Mucosa of gallbladder (tissue), 1 donor: ENCODE measurements around the gene TOP3B. TPM values are rescaled to one million over a fixed set of nuclear protein-coding genes. Genes with fewer than 3 reads are reported as not detected.

Experiments
- DNase-seq: peaks from one replicate; pipeline ENCODE4 v3.0.0-alpha.2; 2020; ENCODE audit warnings: low spot score
- total RNA-seq: library from RNA; stranded (reverse); gene quantifications from one replicate; pipeline ENCODE4 v1.2.1, GENCODE V29; 2021
- donor health status: DM: no; HTN: no; CAD: no.

TOP3B gene
- total RNA-seq, 1 donor from 2014 or later, result 33.1 TPM

DNA sequence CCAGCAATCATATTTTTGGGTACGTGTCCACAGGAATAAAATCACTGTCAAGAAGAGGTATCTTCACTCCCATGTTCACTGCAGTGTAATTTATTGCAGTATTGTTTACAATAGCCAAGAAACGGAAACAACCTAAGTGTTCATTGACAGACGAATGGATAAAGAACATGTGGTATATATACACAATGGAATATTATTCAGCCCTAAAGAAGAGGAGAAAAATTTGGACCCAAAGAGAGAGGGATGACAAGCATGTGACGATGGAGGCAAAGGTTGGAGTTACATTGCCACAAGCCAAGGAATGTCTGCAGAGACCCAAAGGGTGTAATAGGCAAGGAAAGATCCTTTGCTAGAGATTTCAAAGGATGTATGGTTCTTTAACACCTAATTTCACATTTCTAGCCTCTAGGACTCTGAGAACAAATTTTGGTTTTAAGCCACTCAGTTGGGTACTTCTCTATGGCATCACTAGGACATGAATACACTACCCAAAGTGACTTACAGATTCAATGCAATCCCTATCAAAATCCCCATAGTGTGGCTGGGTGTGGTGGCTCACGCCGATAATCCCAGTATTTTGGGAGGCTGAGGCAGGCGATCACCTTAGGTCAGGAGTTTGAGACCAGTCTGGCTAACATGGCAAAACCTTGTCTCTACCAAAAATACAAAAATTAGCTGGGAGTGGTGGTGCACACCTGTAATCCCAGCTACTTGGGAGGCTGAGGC lies 31.1 kb upstream of the TOP3B start:
- no peak for DNase-seq

DNA sequence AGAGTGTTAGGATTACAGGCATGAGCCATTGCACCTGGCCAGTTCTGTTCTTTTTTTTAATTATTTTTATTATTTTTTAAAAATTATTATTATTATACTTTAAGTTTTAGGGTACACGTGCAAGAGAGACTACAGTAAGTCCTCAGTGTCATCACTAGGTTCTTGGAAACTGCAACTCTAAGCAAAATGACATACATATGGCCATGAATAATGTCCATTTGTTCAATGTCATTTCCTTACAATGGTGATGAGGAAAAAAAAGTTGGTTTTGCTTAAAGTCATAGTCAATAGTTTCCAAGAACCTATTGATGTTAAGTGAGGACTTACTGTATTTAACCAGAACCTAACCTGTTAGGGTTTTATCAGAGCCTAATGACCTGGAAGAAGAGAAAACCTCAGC lies 29.4 kb upstream of the TOP3B start:
- DNase-seq, result no peak

GRCh38 chr22:22010358-22010757 lies 27.8 kb upstream of the TOP3B start:
- no peak for DNase-seq

DNA sequence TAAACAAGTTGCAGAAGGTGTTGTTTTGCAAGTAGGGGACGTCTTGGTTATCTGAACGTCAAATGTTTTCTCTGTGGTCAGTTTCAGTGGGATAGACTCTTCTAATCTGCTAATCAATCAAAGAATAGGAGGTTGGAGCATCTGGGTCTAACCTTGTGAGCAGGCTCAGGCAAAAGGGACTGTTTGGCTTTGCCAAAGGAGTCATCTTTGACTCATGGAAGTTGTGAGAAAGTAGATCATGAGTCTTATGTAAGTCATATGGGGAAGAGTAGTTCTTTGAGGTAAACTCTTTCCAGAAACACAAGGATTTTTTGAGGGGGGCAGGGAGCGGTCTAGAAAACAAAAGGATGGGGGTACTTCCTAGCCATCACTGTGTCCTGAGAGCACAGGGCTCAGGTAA lies 27.1 kb upstream of the TOP3B start:
- DNase-seq, result no peak

DNA sequence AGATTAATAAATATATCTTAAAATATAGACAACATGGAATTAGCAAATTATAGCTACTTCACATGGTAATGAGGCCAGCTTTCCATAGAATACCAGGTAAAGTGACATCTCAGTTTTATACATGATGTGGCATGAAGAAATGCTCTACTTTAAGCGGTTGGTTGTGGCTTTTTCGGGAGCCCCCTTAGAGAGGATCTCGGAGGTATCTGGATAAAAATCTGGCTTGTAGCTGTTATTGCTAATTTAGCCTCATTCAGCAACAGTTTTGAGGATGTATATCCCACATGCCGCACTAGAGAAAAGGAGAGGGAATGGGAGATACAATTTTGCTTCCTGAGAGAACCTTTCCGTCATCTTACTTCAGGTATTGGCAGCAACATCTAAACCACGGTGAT lies 24.0 kb upstream of the TOP3B start:
- DNase-seq, result no peak

- DNase-seq, result no peak
Observed at GRCh38 chr22:22005945-22006595, 23.5 kb upstream of the TOP3B start.

DNA sequence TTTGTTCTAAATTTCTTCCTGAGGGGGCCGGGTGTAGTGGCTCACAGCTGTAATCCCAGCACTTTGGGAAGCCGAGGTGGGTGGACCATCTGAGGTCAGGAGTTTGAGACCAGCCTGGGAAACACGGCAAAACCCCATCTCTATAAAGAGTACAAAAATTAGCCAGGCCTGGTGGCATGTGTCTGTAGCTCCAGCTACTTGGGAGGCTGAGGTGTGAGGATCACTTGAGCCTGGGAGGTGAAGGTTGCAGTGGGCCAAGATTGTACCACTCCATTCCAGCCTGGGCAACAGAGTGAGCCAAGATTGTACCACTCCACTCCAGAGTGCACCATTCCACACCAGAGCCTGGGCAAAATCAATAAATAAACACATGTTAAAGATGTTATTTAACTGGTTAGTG lies 20.6 kb upstream of the TOP3B start:
- no peak for DNase-seq

DNA sequence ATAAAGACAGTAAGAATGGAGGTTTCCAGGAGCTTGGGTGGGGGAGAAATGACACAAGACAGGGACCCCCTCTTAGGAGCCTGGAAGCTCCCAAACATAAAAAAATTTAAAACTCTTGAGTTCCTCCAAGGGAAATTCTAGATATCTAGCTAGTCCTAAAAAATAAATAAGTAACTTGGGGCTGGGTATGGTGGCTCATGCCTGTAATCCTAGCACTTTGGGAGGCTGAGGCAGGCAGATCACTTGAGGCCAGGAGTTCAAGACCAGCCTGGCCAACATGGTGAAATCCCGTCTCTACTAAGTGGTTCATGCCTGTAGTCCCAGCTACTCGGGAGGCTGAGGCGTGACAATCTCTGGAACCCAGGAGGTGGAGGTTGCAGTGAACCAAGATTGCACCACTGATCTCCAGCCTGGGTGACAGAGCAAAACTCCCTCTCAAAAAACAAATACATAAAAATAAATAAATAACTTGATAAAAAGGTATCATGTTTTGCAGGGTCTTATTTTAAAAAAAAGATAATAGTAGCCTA lies 20.0 kb upstream of the TOP3B start:
- no peak for DNase-seq

DNA sequence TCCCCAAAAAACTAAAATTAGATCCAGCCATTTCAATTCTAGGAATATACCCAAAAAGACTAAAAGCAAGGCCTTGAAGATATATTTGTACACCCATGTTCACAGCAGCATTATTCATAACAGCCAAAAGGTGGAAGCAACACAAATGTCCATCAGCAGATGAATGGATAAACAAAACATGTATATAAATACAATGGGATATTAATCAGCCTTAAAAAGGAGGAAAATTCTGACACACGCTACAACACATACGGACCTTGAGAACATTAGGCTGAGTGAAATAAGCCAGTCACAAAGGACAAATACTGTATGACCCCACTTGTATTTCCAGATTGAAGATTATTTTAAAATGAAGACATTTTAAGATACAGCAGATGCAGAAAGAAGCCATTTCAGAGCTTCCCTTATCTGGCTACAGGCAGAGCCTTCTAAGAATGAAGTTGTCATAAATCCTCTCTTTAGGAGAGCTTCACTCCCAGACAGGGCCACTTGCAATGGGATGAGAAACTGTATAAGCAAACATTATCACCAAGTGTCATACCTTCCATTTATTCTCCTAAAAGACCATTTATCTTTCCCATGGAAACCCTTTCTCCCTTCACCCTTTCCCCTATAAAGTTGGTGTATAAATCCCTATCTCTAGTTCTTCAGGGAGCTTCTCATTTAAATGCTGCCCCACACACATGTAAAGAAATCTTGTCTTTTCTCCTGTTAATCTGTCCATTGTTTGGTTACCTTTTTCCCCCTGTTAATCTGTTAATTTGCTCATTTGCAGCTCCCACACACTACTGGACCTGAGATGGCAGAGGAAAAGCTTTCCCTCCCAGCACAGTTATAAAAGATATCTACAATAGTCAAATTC lies 19.3 kb upstream of the TOP3B start:
- DNase-seq, result no peak

GRCh38 chr22:21998595-21999247 lies 16.1 kb upstream of the TOP3B start:
- DNase-seq, result no peak

DNA sequence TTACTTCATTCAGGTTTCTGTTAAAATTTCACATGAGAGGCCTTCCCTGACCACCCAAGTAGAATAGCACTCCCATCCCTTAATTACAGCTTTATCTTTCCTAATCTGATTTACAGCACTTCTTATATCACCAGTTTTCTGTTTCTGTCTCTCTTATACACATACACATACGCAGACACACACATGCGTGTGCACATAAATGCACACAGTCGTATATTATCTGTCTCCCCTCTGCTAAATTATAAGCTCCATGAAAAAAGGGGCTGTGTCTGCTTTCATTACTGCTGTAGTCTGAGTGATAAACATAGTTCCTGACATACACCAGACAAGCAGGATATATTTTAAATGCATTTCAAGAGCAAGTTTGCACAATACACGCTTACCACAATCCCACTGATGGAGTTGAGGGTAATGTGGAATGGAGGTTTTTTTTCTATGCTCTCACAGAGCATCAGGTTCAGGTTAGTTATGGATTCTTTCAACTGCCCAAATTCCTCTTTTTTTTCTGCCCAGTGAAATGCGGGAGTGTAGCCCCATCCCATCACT lies 13.7 kb upstream of the TOP3B start:
- DNase-seq, result no peak

DNA sequence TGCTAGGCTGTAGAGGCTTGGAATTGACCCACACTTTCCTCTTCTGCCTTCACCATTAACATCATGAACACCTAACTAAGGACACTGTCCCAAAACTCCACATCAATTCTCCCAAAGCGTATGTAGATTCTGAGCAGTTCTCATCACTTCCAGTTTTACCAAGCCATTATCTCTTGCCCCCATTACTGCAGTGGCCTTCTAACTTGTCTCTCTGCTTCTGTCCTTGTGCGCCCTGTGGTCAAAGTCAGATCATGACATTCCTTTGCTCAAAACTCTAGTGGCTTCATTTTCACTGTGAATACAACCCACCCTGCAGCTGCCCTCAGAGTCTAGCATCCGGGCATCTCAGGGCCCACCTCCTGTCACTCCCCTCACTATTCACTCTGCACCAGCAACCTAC lies 13.1 kb upstream of the TOP3B start:
- no peak for DNase-seq

DNA sequence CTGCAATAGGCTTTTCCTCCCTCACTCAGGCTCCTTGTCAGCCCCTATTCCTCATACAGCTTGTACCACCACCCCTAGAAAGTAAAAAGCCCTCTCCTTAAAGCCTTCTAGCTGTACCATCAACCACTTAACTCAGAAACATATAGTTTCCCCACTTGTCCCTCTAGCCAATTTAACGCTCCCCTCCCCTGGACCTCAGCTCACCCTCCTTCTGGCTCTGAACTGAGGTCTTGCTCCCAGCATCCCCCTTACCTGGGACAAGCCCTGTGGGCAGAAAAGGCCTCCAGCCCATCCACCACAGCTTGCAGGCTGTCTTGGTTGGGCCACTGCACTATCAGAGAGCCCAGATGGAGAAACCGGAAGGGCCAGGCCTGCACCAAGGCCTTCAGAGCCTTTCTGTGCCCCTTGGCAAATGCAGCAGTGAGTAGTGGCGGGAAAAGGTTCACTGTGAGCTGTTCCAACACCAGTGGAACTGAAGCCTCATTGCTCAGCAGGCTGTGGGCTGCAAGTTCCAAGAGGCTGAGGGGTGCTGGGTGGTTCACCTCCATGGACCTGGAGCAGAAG lies 12.4 kb upstream of the TOP3B start:
- no peak for DNase-seq

DNA sequence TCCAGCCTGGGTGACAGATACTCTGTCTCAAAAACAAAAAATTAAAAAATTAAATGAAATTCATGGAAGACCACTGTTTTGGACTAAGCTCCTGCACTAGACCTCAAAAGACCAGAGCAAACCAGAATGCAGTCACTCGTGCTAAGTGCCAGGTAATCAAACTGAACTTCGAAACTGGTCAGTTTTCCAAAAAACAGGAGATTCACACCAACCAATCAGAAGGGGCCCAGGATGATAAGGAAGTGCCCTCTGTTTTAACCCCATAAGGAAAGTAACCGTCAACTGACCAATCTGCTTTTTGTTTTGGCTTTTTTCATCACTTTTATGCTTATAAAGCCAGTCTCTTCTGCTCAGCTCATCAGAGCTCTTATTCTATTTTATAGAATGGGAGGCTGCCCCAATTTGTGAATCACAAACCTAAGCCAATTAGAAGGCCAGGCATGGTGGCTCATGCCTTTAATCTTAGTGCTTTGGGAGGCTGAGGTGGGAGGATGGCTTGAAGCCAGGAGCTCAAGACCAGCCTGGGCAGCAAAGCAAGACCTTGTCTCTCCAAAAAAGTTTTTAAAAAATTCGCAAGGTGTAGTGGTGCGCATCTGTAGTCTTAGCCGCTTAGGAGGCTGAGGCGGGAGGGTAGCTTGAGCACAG lies 10.1 kb upstream of the TOP3B start:
- no peak for DNase-seq

DNA sequence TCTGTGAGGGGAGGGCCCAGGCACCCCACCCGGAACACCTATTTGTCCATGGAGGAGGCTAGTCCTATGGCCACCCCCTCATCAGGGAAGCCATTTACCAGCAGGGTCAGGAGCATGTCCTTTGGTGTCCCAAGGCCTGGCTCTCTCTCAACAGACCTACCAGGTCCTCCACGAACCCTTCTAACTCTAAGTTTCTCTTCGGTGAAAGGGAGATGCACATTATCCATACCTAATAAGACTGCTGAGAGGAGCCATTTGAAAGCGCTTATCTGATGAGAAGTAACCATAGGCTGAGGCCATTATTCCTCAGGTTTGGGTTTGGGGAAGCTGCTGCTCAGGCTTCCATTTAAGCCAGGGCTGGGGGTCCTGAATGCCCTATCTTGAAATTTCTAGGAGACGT lies 9.2 kb upstream of the TOP3B start:
- DNase-seq, result no peak

DNA sequence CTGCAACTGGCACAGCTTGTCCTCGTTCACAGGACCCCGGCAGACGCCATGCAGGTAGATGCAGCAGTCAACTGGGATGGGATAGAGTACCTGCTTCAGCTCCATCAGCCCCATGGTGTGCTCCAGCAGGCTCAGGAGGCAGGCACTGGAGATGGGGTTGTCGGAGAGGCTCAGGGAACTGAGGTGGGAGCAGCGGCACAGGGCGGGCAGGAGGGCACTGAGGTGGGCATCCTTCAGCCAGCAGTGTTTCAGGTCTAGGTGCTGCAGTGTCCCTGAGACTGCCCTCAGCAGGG lies 8.7 kb upstream of the TOP3B start:
- no peak for DNase-seq

GRCh38 chr22:21990445-21991303 lies 8.1 kb upstream of the TOP3B start:
- DNase-seq, result no peak

DNA sequence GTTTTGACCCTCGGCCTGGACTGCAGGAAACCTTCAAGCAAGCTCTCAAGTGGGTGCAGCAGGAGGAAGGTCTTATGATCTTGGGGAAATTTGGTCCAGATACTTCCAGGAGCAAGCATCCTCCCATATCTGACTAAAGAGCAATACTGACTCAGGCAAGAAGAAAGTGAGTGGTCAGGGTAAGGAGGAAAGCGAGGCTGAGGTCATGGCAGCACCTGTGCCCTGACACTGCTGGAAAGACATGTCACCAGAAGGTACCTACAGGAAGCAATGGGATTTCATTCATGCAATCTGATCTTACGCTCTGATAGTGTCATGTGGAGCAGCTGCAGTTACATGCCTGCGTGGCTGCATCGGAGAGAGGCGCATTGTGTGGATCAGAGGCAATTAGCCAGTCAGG lies 6.5 kb upstream of the TOP3B start:
- no peak for DNase-seq

- no peak for DNase-seq
Observed at GRCh38 chr22:21985214-21985613, 2.6 kb upstream of the TOP3B start.

DNA sequence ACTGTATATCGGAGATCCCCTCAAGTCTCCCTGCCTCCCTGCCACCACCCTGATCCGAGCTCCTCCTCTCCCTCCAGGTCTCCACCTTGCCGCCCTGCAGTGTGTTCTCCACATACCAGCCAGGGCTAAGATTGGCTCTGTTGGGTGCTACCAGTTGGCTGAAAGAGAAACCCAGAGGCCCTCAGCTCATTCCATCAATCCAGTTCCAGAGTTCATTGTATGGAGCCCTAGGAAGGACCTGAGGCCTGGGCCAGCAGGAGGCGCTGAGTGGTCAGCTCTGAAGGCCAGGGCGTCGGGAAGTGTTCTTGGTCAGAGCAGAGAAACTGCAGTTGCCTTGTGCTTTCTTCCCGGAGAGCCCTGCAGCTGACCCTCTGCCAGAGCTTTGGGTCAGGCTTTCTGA lies 2.2 kb upstream of the TOP3B start:
- no peak for DNase-seq
